HG02981 (cell line): Measurements from ENCODE around the gene WDR54.
A peak's percentile ranks its signal among the peaks of the same experiment; 100 is the strongest.
"Not testable (repeated sequence)": the region's sequence is repeated elsewhere in the genome, so short reads cannot be mapped to it uniquely, and the experiment has no call there.

ENCODE experiments used
- ATAC-seq: cut with Tn5 transposase; IDR thresholded peaks from one replicate; pipeline ENCODE4 v1.9.1; 2021; ENCODE audit warnings: mild to moderate bottlenecking, moderate library complexity; ENCODE audit not compliant: unreplicated experiment

The WDR54 gene

DNA sequence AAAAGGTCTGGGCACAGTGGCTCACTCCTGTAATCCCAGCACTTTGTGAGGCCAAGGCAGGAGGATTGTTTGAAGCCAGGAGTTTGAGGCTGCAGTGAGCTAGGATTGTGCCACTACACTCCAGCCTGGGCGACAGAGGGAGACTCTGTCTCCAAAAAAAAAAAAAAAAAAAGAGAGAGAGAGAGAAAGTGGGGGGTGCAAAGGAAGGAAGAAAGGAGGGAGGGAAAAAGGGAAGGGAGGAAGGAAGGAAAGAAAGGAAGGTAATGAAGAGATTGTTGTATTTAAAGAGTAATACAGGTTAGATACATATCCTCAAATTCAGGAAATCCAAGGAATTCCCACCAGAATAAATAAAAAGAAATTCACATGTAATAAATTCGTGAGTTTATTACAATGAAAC lies 19.6 kb upstream of the WDR54 start:
- ATAC-seq = no peak

DNA sequence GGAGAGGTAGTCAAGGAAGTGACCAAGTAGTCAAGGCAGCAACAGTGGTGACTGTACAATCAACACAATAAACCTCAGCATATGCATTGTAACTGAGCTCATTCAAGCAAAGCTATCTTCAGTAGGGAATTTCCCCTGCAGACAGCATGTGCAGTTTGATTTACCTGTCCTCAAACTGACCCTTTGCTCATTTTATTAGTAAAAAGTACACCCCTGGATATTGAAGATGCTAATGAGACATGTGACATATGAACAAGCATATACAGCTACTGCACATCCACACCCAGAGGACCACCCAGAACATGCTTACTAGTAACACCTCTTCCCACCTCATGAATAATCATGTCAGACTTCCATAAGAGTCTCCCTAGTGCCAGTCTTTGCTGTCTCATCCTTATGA lies 15.5 kb upstream of the WDR54 start:
- peak; percentile 81 for ATAC-seq

- ATAC-seq = no peak
Measured at GRCh38 chr2:74407682-74408081, 13.8 kb upstream of the WDR54 start.

- no peak for ATAC-seq
Measured at GRCh38 chr2:74413001-74413698, 8.4 kb upstream of the WDR54 start.

- no peak for ATAC-seq
Measured at GRCh38 chr2:74414441-74414840, 7.1 kb upstream of the WDR54 start.

GRCh38 chr2:74414881-74415761 lies 6.4 kb upstream of the WDR54 start:
- peak; percentile 37 for ATAC-seq

GRCh38 chr2:74415762-74416395 lies 5.7 kb upstream of the WDR54 start:
- ATAC-seq = no peak

- no peak for ATAC-seq
Measured at GRCh38 chr2:74416778-74417177, 4.8 kb upstream of the WDR54 start.

DNA sequence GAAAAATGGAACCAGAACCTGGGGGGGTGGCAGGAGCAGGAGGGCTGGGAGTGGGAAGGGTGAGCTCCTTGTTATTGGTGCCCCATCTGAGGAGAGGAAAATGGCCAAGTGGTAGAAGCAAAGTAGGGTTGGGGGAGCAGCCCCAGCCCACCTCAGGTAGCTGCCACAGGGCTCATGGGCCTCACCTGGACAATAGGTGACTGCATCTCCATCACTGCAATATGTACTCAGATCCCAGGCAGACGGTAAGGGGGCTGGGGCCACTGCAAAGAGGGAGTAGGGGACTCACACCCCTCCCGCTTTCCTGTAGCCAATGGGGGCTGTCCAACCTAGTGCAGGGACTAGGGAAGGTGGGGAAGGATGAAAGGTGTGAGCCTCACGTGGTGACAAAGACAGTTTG lies 4.3 kb upstream of the WDR54 start:
- ATAC-seq = no peak

DNA sequence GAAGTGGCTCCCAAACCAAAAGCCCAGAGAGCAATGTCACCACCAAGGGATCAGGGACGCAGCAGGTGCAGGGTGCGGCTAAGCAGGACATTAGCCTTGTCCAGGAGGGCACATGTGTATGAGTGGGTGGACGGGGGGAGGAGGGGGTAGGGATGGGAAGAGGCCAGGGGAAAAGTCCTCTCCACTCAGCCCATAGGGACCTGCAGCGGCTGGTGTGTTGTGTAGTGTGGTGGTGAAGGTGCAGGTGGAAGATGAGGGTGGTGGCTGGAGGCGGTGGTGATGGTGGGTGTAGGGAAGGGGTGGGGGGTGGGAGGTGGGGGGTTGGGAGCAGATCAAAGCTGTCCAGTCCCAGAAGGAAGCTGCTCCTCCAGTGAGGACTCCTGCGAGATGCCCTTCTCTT lies 3.8 kb upstream of the WDR54 start:
- ATAC-seq = no peak

- no peak for ATAC-seq
Measured at GRCh38 chr2:74418312-74418711, 3.2 kb upstream of the WDR54 start.

DNA sequence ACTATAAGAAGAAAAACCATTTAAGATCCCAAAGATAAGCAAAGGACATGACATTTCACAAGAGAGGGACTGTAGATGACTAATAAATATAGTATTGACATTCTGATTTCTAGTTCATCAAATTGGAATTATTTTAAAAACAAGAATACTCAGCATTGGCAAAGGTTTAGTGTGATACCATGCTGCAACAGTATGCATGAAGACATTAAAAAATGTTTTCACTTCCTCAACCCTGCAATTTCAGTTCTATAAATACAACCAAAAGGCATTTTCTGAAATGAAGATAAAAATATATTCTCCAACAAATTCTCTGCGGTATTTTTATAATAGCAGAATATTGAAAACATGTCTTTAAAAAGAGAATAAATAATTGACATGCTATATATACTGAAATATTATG lies 2.2 kb upstream of the WDR54 start:
- no peak for ATAC-seq

DNA sequence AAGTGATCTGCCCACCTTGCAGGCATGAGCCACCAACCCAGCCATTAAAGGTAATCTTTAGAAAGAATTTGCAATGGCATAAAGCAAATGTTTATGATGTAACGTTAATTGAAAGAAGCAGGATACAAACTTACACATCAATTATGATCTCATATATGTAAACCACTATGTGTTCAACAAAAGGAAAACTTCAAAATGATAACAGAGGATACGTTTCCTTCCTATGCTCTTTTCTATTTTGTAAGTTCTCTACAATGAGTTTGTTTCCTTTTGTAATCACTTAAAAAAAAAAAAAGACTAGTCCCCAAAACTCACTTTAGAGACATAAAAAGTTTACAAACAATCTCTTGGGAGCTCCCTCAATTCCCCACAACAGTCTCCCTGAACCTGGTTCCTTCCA lies 1.5 kb upstream of the WDR54 start:
- no peak for ATAC-seq

- ATAC-seq = not testable (repeated sequence)
Measured at GRCh38 chr2:74420443-74421103, 957 bp upstream of the WDR54 start.

DNA sequence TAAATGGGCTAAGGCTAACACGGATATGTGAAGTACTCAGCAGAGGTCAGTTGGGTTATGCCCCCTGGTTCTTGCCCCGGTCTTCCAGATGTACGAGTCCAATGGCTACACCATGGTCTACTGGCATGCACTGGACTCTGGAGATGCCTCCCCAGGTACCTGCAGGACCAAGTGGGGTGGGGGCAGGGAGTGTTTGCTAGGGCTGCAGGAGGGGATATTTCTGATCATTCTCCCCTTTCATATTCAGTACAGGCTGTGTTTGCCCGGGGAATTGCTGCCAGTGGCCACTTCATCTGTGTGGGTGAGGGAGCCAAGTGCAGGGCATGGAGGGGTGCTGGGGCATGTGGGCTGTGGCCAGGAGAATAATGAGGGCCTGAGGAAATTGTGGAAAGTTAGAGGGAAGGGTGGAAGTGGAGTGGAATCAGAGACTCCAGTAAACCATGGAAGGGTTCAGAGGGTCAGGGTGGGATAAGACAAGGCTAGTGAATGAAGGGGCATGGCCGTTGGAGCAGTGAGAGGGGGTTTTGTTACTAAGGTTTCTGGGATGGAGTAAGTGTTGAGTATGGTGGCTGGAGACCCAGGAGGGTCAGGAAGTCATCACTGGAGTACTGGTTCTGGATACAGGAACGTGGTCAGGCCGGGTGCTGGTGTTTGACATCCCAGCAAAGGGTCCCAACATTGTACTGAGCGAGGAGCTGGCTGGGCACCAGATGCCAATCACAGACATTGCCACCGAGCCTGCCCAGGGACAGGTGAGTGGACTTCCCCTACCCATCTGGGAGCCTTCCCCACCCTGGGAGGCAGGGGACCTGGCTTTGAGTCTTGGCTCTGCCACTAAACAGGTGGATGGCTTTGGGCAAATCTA lies 1.9 kb downstream of the WDR54 start:
- ATAC-seq = no peak

DNA sequence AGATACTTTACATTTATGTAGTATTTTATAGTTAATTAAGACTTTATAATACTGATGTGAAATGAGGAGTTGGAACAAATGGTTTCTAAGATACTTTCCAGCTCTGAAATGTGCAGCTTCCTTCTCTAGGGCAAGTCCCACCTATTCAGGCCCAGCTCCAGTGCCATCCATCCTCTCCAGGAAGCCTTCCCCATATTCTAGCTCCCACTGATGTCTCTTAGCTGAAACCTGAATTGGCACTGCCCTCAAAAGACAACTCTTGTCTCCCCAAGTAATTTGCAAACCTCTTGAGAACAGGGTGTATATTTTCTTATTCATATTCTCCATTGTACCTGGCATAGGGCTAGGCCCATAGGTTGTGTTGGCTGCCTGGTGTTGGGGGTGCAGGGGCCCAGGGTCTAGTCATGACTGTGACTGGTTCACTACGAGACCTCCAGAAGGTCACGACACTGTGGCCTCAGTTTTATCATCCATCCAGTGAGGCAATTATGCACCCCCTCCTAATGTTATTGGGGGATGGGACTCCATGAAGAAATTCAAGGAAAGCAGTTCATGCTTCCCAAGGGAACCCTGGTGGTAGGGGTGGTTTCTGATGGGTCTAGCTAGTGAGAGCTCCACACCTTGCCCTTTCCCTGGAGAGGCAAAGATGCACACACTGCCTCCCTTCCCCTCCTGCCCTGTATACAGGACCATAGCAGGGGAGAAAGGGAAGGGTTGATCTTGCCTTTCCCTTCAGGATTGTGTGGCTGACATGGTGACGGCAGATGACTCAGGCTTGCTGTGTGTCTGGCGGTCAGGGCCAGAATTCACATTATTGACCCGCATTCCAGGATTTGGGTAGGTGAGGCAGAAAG lies 2.8 kb downstream of the WDR54 start:
- no peak for ATAC-seq

- ATAC-seq = no peak
Measured at GRCh38 chr2:74424995-74425406, 3.5 kb downstream of the WDR54 start.

GRCh38 chr2:74425523-74425922 lies 4.0 kb downstream of the WDR54 start:
- no peak for ATAC-seq

- no peak for ATAC-seq
Measured at GRCh38 chr2:74426181-74426758, 4.7 kb downstream of the WDR54 start.
